GM18498 (cell line): ENCODE data around the gene DMD.

Experiments
- ATAC-seq: cut with Tn5 transposase; IDR thresholded peaks from one replicate; pipeline ENCODE4 v1.9.1; 2021; ENCODE audit warnings: mild to moderate bottlenecking, moderate library complexity; ENCODE audit not compliant: unreplicated experiment

DMD gene

GRCh38 chrX:31154946-31155345 lies 2056.4 kb downstream of the DMD start:
- no peak for ATAC-seq

GRCh38 chrX:31153475-31154047 lies 2057.8 kb downstream of the DMD start:
- no peak for ATAC-seq

- no peak for ATAC-seq
Observed at GRCh38 chrX:31147175-31147574, 2064.2 kb downstream of the DMD start.

GRCh38 chrX:31139961-31140360 lies 2071.4 kb downstream of the DMD start:
- ATAC-seq = no peak

- ATAC-seq = no peak
Observed at GRCh38 chrX:31138124-31138523, 2073.2 kb downstream of the DMD start.

- peak; percentile 96 for ATAC-seq
Observed at GRCh38 chrX:31136144-31136611, 2075.2 kb downstream of the DMD start.

DNA sequence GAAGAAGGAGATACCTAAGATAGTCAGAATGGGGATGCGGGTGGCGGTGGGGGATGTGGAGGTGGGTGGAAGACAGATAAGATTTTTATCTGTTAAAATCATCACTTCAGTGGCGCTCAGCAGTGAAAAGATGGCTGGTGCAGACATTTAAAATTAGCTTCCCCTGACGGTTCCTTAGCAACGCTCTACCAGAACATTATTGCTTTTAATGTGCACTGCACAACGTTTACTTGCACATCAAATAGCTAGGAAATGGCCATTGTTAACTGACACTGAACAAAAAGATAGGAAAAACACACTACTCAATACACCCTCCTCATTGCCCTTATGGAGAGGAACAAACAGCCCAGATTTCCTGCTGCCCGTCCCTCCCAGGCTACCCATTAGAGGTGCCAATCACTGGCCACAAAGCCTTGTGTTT lies 2078.5 kb downstream of the DMD start:
- no peak for ATAC-seq

GRCh38 chrX:31130457-31131220 lies 2080.7 kb downstream of the DMD start:
- no peak for ATAC-seq

GRCh38 chrX:31128855-31129254 lies 2082.5 kb downstream of the DMD start:
- no peak for ATAC-seq

DNA sequence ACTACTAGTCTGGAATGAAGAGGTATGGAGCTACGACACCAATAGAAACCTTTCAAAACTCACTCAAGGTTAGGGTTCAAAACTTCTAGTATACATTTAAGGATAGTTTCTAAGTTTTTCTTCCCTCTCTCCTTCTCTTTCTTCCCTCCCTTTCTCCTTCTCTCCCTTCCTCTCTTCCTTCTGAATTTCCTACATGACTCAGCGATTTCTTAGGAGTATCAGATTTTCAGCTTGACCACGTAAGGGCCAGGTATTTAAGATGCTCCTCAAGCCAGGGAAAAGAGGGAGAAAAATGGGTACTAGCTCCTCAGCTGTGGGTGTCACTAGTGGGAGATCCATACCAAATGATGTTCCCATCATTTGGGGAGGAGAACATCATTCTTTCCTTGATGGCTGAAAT lies 2083.6 kb downstream of the DMD start:
- ATAC-seq = no peak

- ATAC-seq = no peak
Observed at GRCh38 chrX:31126205-31126604, 2085.1 kb downstream of the DMD start.

- no peak for ATAC-seq
Observed at GRCh38 chrX:31124536-31124935, 2086.8 kb downstream of the DMD start.

- no peak for ATAC-seq
Observed at GRCh38 chrX:31123335-31123734, 2088.0 kb downstream of the DMD start.

- ATAC-seq = no peak
Observed at GRCh38 chrX:31117266-31117665, 2094.1 kb downstream of the DMD start.

GRCh38 chrX:31115398-31115797 lies 2096.0 kb downstream of the DMD start:
- no peak for ATAC-seq

DNA sequence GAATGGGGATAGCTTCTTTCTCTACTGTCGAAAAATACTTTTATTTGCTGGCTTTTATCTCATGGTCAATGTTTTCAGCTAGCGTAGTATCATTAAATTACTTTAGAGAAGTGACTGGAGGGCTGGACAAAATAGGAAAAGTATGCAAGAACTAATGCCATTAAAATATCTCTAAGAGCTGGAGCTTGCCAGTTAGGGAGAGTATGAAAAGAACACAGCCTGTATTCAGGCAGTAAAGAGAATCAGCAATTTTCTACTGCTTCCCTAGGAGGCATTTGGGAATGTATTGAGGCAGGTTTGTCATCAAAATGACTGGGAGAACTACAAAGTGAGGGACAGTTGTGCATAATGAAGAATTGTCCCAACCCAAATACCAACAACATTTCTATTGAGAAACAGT lies 2096.5 kb downstream of the DMD start:
- no peak for ATAC-seq

DNA sequence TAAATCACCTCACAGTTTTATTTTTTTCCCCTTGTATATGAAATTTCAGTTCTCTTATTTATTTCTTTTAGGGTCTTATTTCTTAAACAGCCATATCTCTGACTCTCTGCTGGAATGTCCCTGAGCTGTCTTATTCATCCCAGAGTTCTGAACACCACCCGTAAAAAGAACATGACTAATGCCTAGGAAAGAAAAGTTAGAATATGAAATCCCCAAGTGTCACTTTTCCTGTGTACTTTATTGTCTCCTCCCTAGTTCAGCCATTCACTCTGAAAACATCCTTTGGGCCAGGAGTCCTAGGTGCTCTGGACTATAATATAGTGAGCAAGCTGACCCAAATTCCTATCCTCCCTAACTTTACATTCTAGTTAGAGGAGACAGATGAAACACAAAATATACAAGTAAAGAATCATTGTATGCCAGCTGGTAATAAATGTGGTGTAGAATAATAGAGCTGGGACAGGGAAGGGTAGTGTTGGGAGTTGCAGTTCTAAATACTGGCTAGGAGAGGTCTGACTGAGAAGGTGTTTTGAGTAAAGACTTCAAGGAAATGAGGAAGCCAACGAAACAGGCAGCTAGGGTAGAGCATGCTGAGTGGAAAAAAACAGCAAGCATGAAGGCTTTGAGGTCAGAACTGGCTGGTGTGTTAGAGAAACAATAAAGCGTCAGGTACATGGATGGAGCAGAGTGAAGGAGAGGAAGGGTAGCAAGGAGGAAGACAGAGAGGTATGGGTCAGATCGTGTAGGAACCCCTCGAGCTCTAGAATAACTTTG lies 2098.9 kb downstream of the DMD start:
- ATAC-seq = no peak

DNA sequence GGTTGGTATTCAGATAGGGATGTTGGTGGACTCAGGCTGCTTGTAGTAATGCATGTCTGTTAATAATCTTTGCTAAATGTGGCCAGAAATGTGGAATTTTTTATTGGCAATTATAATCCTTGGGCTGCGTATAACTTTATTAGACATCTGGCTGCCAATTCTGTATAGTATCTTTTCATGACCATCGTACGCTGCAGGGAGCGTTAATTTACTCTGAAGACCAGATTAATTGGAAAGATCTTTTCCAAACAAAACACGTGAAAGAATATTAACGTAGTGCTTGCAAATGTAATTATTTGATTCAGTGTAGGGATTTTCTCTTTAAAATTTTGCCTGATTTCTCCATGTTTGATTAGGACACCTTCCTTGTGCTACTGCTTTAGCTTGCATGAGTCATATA lies 2100.7 kb downstream of the DMD start:
- no peak for ATAC-seq

GRCh38 chrX:31099536-31100090 lies 2111.7 kb downstream of the DMD start:
- peak; percentile 87 for ATAC-seq

- ATAC-seq = no peak
Observed at GRCh38 chrX:31098079-31098478, 2113.3 kb downstream of the DMD start.

- peak; percentile 28 for ATAC-seq
Observed at GRCh38 chrX:31093639-31093975, 2117.7 kb downstream of the DMD start.
